GM23248 (cell line): ENCODE measurements around the gene BMPR2.

Source experiments
- EZH2 ChIP-seq: fragments of 200-600 bp; sonication (generic); IDR thresholded peaks from 2 replicates; pipeline ENCODE4 v1.6.1; 2018; ENCODE audit warnings: antibody characterized with exemption, mild to moderate bottlenecking; ENCODE audit not compliant: insufficient read depth, poor library complexity, severe bottlenecking
- EZH2phosphoT487 ChIP-seq: fragments of 200-600 bp; sonication (generic); IDR thresholded peaks from 2 replicates; pipeline ENCODE4 v1.6.1; 2018; ENCODE audit warnings: antibody characterized with exemption, moderate library complexity, mild to moderate bottlenecking, low read depth; ENCODE audit not compliant: insufficient read depth

- TF ChIP-seq EZH2 (no peak), EZH2phosphoT487 (no peak)
These were observed 78.4 kb downstream of the BMPR2 start for GRCh38 chr2:202454536-202454935.
